ENCODE measurements around the gene CNKSR2.

The CNKSR2 gene

GRCh38 chrX:21374163-21374993 is at the start of gene CNKSR2:
CNKSR2 (plus strand) TSS chrX:21374418; CDS start chrX:21374898, 480 bp downstream.
- peak; percentile 82 for DNase-seq

GRCh38 chrX:21354725-21355124 is 19.5 kb upstream of the CNKSR2 start:
- DNase-seq: no peak

- DNase-seq: no peak
These were observed 18.4 kb upstream of the CNKSR2 start for GRCh38 chrX:21355831-21356230.

- no peak for DNase-seq
These were observed 4.6 kb upstream of the CNKSR2 start for GRCh38 chrX:21369613-21370012.

GRCh38 chrX:21373001-21373400 is 1.2 kb upstream of the CNKSR2 start:
- no peak for DNase-seq

- peak; percentile 47 for DNase-seq
These were observed 518 bp upstream of the CNKSR2 start for GRCh38 chrX:21373637-21374162.

GRCh38 chrX:21374994-21375707 is 933 bp downstream of the CNKSR2 start:
- peak; percentile 33 for DNase-seq

- DNase-seq: peak; percentile 33
These were observed 1.4 kb downstream of the CNKSR2 start for GRCh38 chrX:21375708-21376009.

GRCh38 chrX:21376636-21377035 is 2.4 kb downstream of the CNKSR2 start:
- DNase-seq: no peak

- DNase-seq: no peak
These were observed 5.8 kb downstream of the CNKSR2 start for GRCh38 chrX:21379991-21380390.

- peak; percentile 30 for DNase-seq
These were observed 8.5 kb downstream of the CNKSR2 start for GRCh38 chrX:21382715-21383114.

GRCh38 chrX:21383546-21383945 is 9.3 kb downstream of the CNKSR2 start:
- no peak for DNase-seq

GRCh38 chrX:21384178-21384577 is 10.0 kb downstream of the CNKSR2 start:
- DNase-seq: no peak

GRCh38 chrX:21394792-21395191 is 20.6 kb downstream of the CNKSR2 start:
- peak; percentile 19 for DNase-seq

- DNase-seq: no peak
These were observed 24.2 kb downstream of the CNKSR2 start for GRCh38 chrX:21398426-21398825.

GRCh38 chrX:21400408-21401121 is 26.3 kb downstream of the CNKSR2 start:
- DNase-seq: no peak

- peak; percentile 71 for DNase-seq
These were observed 34.1 kb downstream of the CNKSR2 start for GRCh38 chrX:21408307-21408706.

- DNase-seq: no peak
These were observed 34.6 kb downstream of the CNKSR2 start for GRCh38 chrX:21408788-21409187.

GRCh38 chrX:21412029-21412428 is 37.8 kb downstream of the CNKSR2 start:
- DNase-seq: no peak

- DNase-seq: no peak
These were observed 38.7 kb downstream of the CNKSR2 start for GRCh38 chrX:21412883-21413282.

GRCh38 chrX:21427086-21427485 is 52.9 kb downstream of the CNKSR2 start:
- no peak for DNase-seq

- DNase-seq: no peak
These were observed 62.8 kb downstream of the CNKSR2 start for GRCh38 chrX:21437036-21437435.

GRCh38 chrX:21438792-21439191 is 64.6 kb downstream of the CNKSR2 start:
- no peak for DNase-seq

GRCh38 chrX:21440911-21441310 is 66.7 kb downstream of the CNKSR2 start:
- DNase-seq: no peak
